Measurements from ENCODE around the gene TM9SF3.

TM9SF3 gene

GRCh38 chr10:96608805-96609204 lies 22.0 kb upstream of the TM9SF3 start:
- Histone ChIP-seq H2BK12ac (ENCODE audit: low read length) (no peak overlapping the region), H3K4me1 (ENCODE audit: control insufficient read depth in 1 of 2, insufficient read depth in 2 of 2, low read length in 2 of 2) (peaks cover 4 to 7% of the 10 kb centered on the region in 2 experiments), H3K9me3 (ENCODE audit: insufficient read depth, low read depth, low read length) (no peaks in the 10 kb centered on the region), H4K12ac (ENCODE audit: low read depth, low read length) (no peak overlapping the region), H4K8ac (ENCODE audit: low read depth, low read length) (no peak overlapping the region), H4K91ac (ENCODE audit: low read depth, low read length) (no peak overlapping the region), H3K79me2 (ENCODE audit: control insufficient read depth, insufficient read depth, low read length, poor library complexity) (no peaks in the 10 kb centered on the region), H3K36me3 (ENCODE audit: control insufficient read depth in 1 of 2, insufficient read depth in 2 of 2, low read length in 2 of 2) (no peaks in the 10 kb centered on the region), H3K27me3 (ENCODE audit: insufficient read depth, low read length) (no peaks in the 10 kb centered on the region), H3K79me1 (ENCODE audit: low read length) (peaks cover under 1% of the 10 kb centered on the region), H2AK5ac (ENCODE audit: low read length) (no peak overlapping the region), H2BK5ac (ENCODE audit: low read depth, low read length, poor library complexity) (no peak overlapping the region), H2AFZ (ENCODE audit: insufficient read depth, low read length, poor library complexity) (no peak overlapping the region), H3K4ac (ENCODE audit: low read depth, low read length) (no peak overlapping the region), H3K14ac (ENCODE audit: low read length) (no peak overlapping the region), H3K4me3 (ENCODE audit: low read depth, low read length) (no peak overlapping the region), H3K9ac (ENCODE audit: low read length) (no peak overlapping the region), H3K27ac (ENCODE audit: low read depth, low read length) (no peak overlapping the region), H2BK120ac (ENCODE audit: insufficient read depth, low read length, poor library complexity) (no peak overlapping the region), H3K4me2 (ENCODE audit: low read length) (no peak overlapping the region), H3K18ac (ENCODE audit: low read length) (no peak overlapping the region), H3K23ac (ENCODE audit: low read length) (no peak overlapping the region)
- no CpG with 5 or more reads among the region's 5 CpGs for WGBS (ENCODE audit: extremely low coverage, insufficient coverage, insufficient read length)
- no peak for DNase-seq

DNA sequence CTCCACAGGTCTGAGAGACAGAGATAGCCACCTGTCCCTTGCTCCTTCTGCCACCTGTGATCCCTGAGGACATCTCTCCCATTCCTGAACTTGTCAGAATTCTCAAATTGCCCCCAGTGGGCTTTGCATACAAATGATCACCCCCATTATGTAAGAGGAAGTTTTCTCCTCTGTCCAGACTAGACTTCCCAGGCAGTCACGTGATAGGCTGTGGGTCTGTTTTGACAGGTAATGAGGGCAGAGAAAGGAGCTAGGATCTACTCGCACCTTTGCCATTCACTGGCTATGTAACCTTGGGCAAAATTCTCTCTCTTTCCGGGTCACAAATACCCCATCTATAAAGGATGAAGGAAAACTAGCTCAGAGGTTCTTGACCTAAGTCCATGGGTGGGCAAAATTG lies 21.4 kb upstream of the TM9SF3 start:
- no peak overlapping the region for H3K14ac ChIP-seq (ENCODE audit: low read length)
- no peak overlapping the region for H4K91ac ChIP-seq (ENCODE audit: low read depth, low read length)
- H3K36me3 ChIP-seq (ENCODE audit: control insufficient read depth in 1 of 2, insufficient read depth in 2 of 2, low read length in 2 of 2): no peaks in the 10 kb centered on the region
- H3K4ac ChIP-seq (ENCODE audit: low read depth, low read length): no peak overlapping the region
- H3K9ac ChIP-seq (ENCODE audit: low read length): no peak overlapping the region
- no peak overlapping the region for H3K18ac ChIP-seq (ENCODE audit: low read length)
- H3K9me3 ChIP-seq (ENCODE audit: insufficient read depth, low read depth, low read length): no peaks in the 10 kb centered on the region
- H3K4me1 ChIP-seq (ENCODE audit: control insufficient read depth in 1 of 2, insufficient read depth in 2 of 2, low read length in 2 of 2): peaks cover 4 to 6% of the 10 kb centered on the region in 2 experiments
- no peaks in the 10 kb centered on the region for H3K27me3 ChIP-seq (ENCODE audit: insufficient read depth, low read length)
- no peak overlapping the region for H2BK120ac ChIP-seq (ENCODE audit: insufficient read depth, low read length, poor library complexity)
- DNase-seq: no peak
- H3K79me1 ChIP-seq (ENCODE audit: low read length): no peaks in the 10 kb centered on the region
- no peak overlapping the region for H2AK5ac ChIP-seq (ENCODE audit: low read length)
- no CpG with 5 or more reads among the region's 3 CpGs for WGBS (ENCODE audit: extremely low coverage, insufficient coverage, insufficient read length)
- no peak overlapping the region for H3K4me3 ChIP-seq (ENCODE audit: low read depth, low read length)
- no peaks in the 10 kb centered on the region for H3K79me2 ChIP-seq (ENCODE audit: control insufficient read depth, insufficient read depth, low read length, poor library complexity)
- no peak overlapping the region for H4K8ac ChIP-seq (ENCODE audit: low read depth, low read length)
- H2BK12ac ChIP-seq (ENCODE audit: low read length): no peak overlapping the region
- no peak overlapping the region for H2BK5ac ChIP-seq (ENCODE audit: low read depth, low read length, poor library complexity)
- no peak overlapping the region for H2AFZ ChIP-seq (ENCODE audit: insufficient read depth, low read length, poor library complexity)
- no peak overlapping the region for H3K27ac ChIP-seq (ENCODE audit: low read depth, low read length)
- H4K12ac ChIP-seq (ENCODE audit: low read depth, low read length): no peak overlapping the region
- H3K23ac ChIP-seq (ENCODE audit: low read length): no peak overlapping the region
- no peak overlapping the region for H3K4me2 ChIP-seq (ENCODE audit: low read length)

- Histone ChIP-seq H3K79me1 (ENCODE audit: low read length) (no peaks in the 10 kb centered on the region), H3K9me3 (ENCODE audit: insufficient read depth, low read depth, low read length) (no peaks in the 10 kb centered on the region)
Measured at GRCh38 chr10:96606946-96607345, 20.1 kb upstream of the TM9SF3 start.

GRCh38 chr10:96606216-96606615 lies 19.4 kb upstream of the TM9SF3 start:
- no peak overlapping the region for H3K23ac ChIP-seq (ENCODE audit: low read length)
- H3K79me1 ChIP-seq (ENCODE audit: low read length): no peaks in the 10 kb centered on the region
- no peak overlapping the region for H3K4me3 ChIP-seq (ENCODE audit: low read depth, low read length)
- H2BK12ac ChIP-seq (ENCODE audit: low read length): no peak overlapping the region
- no peak overlapping the region for H2BK5ac ChIP-seq (ENCODE audit: low read depth, low read length, poor library complexity)
- H4K91ac ChIP-seq (ENCODE audit: low read depth, low read length): no peak overlapping the region
- H3K9me3 ChIP-seq (ENCODE audit: insufficient read depth, low read depth, low read length): no peaks in the 10 kb centered on the region
- H3K4ac ChIP-seq (ENCODE audit: low read depth, low read length): no peak overlapping the region
- H4K8ac ChIP-seq (ENCODE audit: low read depth, low read length): no peak overlapping the region
- no peak overlapping the region for H4K12ac ChIP-seq (ENCODE audit: low read depth, low read length)
- H2BK120ac ChIP-seq (ENCODE audit: insufficient read depth, low read length, poor library complexity): no peak overlapping the region
- no CpG with 5 or more reads among the region's 4 CpGs for WGBS (ENCODE audit: extremely low coverage, insufficient coverage, insufficient read length)
- H3K4me2 ChIP-seq (ENCODE audit: low read length): no peak overlapping the region
- H3K27ac ChIP-seq (ENCODE audit: low read depth, low read length): no peak overlapping the region
- H3K14ac ChIP-seq (ENCODE audit: low read length): no peak overlapping the region
- no peaks in the 10 kb centered on the region for H3K36me3 ChIP-seq (ENCODE audit: control insufficient read depth in 1 of 2, insufficient read depth in 2 of 2, low read length in 2 of 2)
- H3K27me3 ChIP-seq (ENCODE audit: insufficient read depth, low read length): no peaks in the 10 kb centered on the region
- no peak overlapping the region for H3K9ac ChIP-seq (ENCODE audit: low read length)
- H2AFZ ChIP-seq (ENCODE audit: insufficient read depth, low read length, poor library complexity): no peak overlapping the region
- H2AK5ac ChIP-seq (ENCODE audit: low read length): no peak overlapping the region
- H3K18ac ChIP-seq (ENCODE audit: low read length): no peak overlapping the region
- no peaks in the 10 kb centered on the region for H3K79me2 ChIP-seq (ENCODE audit: control insufficient read depth, insufficient read depth, low read length, poor library complexity)
- peaks cover 4 to 6% of the 10 kb centered on the region in 2 experiments for H3K4me1 ChIP-seq (ENCODE audit: control insufficient read depth in 1 of 2, insufficient read depth in 2 of 2, low read length in 2 of 2)
- peak; percentile 56 to 80 for DNase-seq

More at GRCh38 chr10:96606946-96607345, 20.1 kb upstream of the TM9SF3 start:
- Histone ChIP-seq H3K4me3 (ENCODE audit: low read depth, low read length) (no peak overlapping the region), H3K4me1 (ENCODE audit: control insufficient read depth in 1 of 2, insufficient read depth in 2 of 2, low read length in 2 of 2) (peaks cover 4 to 6% of the 10 kb centered on the region in 2 experiments), H3K23ac (ENCODE audit: low read length) (no peak overlapping the region), H3K36me3 (ENCODE audit: control insufficient read depth in 1 of 2, insufficient read depth in 2 of 2, low read length in 2 of 2) (no peaks in the 10 kb centered on the region), H3K27ac (ENCODE audit: low read depth, low read length) (no peak overlapping the region), H2AK5ac (ENCODE audit: low read length) (no peak overlapping the region), H2AFZ (ENCODE audit: insufficient read depth, low read length, poor library complexity) (no peak overlapping the region), H3K4ac (ENCODE audit: low read depth, low read length) (no peak overlapping the region), H3K27me3 (ENCODE audit: insufficient read depth, low read length) (no peaks in the 10 kb centered on the region), H3K4me2 (ENCODE audit: low read length) (no peak overlapping the region), H4K12ac (ENCODE audit: low read depth, low read length) (no peak overlapping the region), H3K9ac (ENCODE audit: low read length) (no peak overlapping the region), H2BK120ac (ENCODE audit: insufficient read depth, low read length, poor library complexity) (no peak overlapping the region), H3K14ac (ENCODE audit: low read length) (no peak overlapping the region), H4K91ac (ENCODE audit: low read depth, low read length) (no peak overlapping the region), H4K8ac (ENCODE audit: low read depth, low read length) (no peak overlapping the region), H3K79me2 (ENCODE audit: control insufficient read depth, insufficient read depth, low read length, poor library complexity) (no peaks in the 10 kb centered on the region), H2BK12ac (ENCODE audit: low read length) (no peak overlapping the region), H3K18ac (ENCODE audit: low read length) (no peak overlapping the region), H2BK5ac (ENCODE audit: low read depth, low read length, poor library complexity) (no peak overlapping the region)
- DNase-seq: no peak
- no CpG with 5 or more reads among the region's 1 CpG for WGBS (ENCODE audit: extremely low coverage, insufficient coverage, insufficient read length)
